ENCODE results near the gene PCDHA8.
"Not testable (repeated sequence)": the region's sequence is repeated elsewhere in the genome, so short reads cannot be mapped to it uniquely, and the experiment has no call there.

Gene PCDHA8

DNA sequence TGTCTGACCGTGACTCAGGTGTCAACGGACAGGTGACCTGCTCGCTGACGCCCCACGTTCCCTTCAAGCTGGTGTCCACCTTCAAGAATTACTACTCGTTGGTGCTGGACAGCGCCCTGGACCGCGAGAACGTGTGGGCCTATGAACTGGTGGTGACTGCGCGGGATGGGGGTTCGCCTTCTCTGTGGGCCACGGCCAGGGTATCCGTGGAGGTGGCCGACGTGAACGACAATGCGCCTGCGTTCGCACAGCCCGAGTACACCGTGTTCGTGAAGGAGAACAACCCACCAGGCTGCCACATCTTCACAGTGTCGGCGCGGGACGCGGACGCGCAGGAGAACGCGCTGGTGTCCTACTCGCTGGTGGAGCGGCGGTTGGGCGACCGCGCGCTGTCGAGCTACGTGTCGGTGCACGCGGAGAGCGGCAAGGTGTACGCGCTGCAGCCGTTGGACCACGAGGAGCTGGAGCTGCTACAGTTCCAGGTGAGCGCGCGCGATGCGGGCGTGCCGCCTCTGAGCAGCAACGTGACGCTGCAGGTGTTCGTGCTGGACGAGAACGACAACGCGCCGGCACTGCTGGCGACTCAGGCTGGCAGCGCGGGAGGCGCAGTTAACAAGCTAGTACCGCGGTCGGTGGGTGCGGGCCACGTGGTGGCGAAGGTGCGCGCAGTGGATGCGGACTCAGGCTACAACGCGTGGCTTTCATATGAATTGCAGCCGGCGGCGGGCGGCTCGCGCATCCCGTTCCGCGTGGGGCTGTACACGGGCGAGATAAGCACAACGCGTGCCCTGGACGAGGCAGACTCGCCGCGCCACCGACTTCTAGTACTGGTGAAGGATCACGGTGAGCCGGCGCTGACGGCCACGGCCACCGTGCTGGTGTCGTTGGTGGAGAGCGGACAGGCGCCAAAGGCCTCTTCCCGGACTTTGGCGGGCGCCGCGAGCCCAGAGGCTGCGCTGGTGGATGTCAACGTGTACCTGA lies 29.5 kb downstream of the PCDHA8 start:
- no peak for FAIRE-seq

- no peak for FAIRE-seq
These were observed 34.4 kb downstream of the PCDHA8 start, which contains the start of gene PCDHA12 for GRCh38 chr5:140875085-140876065. Gene PCDHA12, plus strand, starts transcription at chr5:140875308. Its CDS starts 165 bp downstream, at chr5:140875473.

GRCh38 chr5:140876541-140877261 lies 35.7 kb downstream of the PCDHA8 start:
- not testable (repeated sequence) for FAIRE-seq

DNA sequence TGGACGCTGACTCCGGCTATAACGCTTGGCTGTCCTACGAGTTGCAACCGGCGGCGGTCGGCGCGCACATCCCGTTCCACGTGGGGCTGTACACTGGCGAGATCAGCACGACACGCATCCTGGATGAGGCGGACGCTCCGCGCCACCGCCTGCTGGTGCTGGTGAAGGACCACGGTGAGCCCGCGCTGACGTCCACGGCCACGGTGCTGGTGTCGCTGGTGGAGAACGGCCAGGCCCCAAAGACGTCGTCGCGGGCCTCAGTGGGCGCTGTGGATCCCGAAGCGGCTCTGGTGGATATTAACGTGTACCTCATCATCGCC lies 36.2 kb downstream of the PCDHA8 start:
- no peak for FAIRE-seq

GRCh38 chr5:140881889-140882590 lies 41.1 kb downstream of the PCDHA8 start, which contains the start of gene PCDHA13:
Gene PCDHA13, plus strand, starts transcription at chr5:140882124. Its CDS starts 145 bp downstream, at chr5:140882269.
- no peak for FAIRE-seq

DNA sequence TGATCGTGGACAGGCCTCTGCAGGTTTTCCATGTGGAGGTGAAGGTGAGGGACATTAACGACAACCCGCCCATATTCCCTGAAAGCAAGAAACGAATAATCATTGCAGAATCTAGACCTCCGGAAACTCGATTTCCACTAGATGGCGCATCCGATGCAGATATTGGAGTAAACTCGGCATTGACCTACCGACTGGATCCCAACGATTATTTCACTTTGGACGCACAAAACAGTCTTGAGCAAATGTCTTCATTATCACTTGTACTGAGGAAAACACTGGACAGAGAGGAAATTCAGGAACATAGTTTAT lies 41.6 kb downstream of the PCDHA8 start:
- FAIRE-seq = no peak

- no peak for FAIRE-seq
These were observed 42.4 kb downstream of the PCDHA8 start for GRCh38 chr5:140883373-140883772.

- FAIRE-seq = no peak
These were observed 43.1 kb downstream of the PCDHA8 start for GRCh38 chr5:140883927-140884697.
